ENCODE results near the gene ATP6V1F.
A peak's percentile ranks its signal among the peaks of the same experiment; 100 is the strongest.

The ATP6V1F gene

DNA sequence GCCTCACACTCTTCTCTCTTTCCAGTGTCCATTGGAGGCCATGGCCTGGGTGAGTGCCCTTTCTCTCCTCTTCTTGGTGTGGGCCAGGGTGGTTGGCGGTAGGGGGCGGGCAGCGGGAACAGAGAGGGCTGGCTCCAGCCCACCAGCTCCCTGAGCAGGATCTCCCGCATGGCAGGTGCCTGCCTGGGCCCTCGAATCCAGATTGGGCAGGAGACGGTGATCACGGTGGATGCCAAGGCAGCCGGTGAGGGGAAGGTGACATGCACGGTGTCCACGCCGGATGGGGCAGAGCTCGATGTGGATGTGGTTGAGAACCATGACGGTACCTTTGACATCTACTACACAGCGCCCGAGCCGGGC lies 13.5 kb upstream of the ATP6V1F start:
- Mint-ChIP-seq H3K9me3 (no peaks in the 10 kb centered on the region), H3K4me3 (no peak overlapping the region), H3K4me1 (ENCODE audit: low read depth) (no peaks in the 10 kb centered on the region), H3K27me3 (peaks cover 10% of the 10 kb centered on the region), H3K36me3 (ENCODE audit: low read depth) (no peaks in the 10 kb centered on the region), H3K27ac (no peak overlapping the region)
- intact Hi-C loops (cut with micrococcal nuclease) = no loop called here

DNA sequence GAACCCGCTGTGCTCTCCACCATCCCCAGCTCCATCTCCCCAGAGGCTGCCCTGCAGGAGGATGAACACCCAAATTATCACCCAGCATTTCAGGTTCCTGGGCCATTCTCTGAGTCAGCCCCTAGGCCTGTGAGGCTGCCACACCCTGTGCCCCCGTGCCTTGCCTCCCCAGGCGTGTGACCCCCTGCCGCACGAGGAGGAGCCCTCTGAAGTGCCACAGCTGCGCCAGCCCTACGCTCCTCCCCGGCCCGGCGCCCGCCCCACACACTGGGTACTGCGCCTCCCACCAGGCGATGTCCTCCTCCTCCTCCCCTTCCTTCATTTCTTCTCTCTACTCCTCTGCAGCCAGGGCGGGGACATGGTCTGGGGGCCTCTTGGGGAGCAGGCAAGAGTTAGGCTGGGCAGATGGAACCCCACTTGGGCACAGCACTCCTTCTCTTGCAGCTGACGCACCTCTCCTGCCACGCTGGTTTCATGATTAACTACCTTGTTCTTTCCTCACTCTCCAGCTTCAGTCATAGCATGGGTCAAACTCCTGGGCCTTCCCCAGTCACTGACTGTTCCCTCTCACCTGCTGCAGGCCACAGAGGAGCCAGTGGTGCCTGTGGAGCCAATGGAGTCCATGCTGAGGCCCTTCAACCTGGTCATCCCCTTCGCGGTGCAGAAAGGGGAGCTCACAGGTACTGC lies 12.7 kb upstream of the ATP6V1F start:
- Mint-ChIP-seq H3K27me3 (peaks cover 12% of the 10 kb centered on the region), H3K9me3 (no peaks in the 10 kb centered on the region), H3K4me3 (no peak overlapping the region), H3K27ac (no peak overlapping the region), H3K4me1 (ENCODE audit: low read depth) (no peaks in the 10 kb centered on the region), H3K36me3 (ENCODE audit: low read depth) (no peaks in the 10 kb centered on the region)
- intact Hi-C loops (cut with micrococcal nuclease) = no loop called here

DNA sequence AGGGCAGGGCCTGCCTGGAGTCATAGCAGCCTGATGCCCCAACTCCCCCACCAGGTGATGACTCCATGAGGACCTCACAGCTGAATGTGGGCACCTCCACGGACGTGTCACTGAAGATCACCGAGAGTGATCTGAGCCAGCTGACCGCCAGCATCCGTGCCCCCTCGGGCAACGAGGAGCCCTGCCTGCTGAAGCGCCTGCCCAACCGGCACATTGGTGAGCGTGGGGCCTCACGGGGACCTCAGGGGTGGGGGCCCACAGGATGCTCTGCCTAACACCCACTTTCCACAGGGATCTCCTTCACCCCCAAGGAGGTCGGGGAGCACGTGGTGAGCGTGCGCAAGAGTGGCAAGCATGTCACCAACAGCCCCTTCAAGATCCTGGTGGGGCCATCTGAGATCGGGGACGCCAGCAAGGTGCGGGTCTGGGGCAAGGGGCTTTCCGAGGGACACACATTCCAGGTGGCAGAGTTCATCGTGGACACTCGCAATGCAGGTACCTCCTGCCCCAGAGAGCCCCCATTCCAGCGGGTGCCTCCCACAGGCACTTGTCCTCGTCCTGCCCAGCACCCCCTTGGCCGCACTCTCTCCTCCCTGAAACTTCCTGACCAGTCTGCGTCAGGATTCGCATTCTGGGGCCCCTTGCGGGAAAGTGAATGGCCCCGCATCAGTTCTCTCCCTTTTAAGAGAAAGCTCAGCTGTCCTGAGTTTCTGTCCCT lies 10.0 kb upstream of the ATP6V1F start:
- intact Hi-C loops (cut with micrococcal nuclease) = no loop called here
- H3K9me3 Mint-ChIP-seq = no peaks in the 10 kb centered on the region
- H3K27ac Mint-ChIP-seq = no peak overlapping the region
- no peaks in the 10 kb centered on the region for H3K4me1 Mint-ChIP-seq (ENCODE audit: low read depth)
- no peak overlapping the region for H3K4me3 Mint-ChIP-seq
- H3K27me3 Mint-ChIP-seq = peaks cover 19% of the 10 kb centered on the region
- no peaks in the 10 kb centered on the region for H3K36me3 Mint-ChIP-seq (ENCODE audit: low read depth)

GRCh38 chr7:128853799-128854198 lies 8.9 kb upstream of the ATP6V1F start:
- H3K9me3 Mint-ChIP-seq = no peaks in the 10 kb centered on the region
- H3K36me3 Mint-ChIP-seq (ENCODE audit: low read depth) = no peaks in the 10 kb centered on the region
- peaks cover 19% of the 10 kb centered on the region for H3K27me3 Mint-ChIP-seq
- no peak overlapping the region for H3K27ac Mint-ChIP-seq
- intact Hi-C loops (cut with micrococcal nuclease) = no loop called here
- no peaks in the 10 kb centered on the region for H3K4me1 Mint-ChIP-seq (ENCODE audit: low read depth)
- H3K4me3 Mint-ChIP-seq = no peak overlapping the region

DNA sequence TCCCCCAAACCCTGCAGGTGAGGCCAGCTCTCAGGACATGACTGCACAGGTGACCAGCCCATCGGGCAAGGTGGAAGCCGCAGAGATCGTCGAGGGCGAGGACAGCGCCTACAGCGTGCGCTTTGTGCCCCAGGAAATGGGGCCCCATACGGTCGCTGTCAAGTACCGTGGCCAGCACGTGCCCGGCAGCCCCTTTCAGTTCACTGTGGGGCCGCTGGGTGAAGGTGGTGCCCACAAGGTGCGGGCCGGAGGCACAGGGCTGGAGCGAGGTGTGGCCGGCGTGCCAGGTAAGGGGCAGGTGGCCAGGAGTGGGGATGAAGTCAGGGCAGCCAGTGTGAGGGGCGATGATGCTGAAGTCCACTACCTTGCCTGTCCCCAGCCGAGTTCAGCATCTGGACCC lies 8.3 kb upstream of the ATP6V1F start:
- Mint-ChIP-seq H3K27me3 (peaks cover 17% of the 10 kb centered on the region), H3K36me3 (ENCODE audit: low read depth) (no peaks in the 10 kb centered on the region), H3K4me3 (no peak overlapping the region), H3K9me3 (no peaks in the 10 kb centered on the region), H3K27ac (no peak overlapping the region), H3K4me1 (ENCODE audit: low read depth) (peaks cover under 1% of the 10 kb centered on the region)
- intact Hi-C loops (cut with micrococcal nuclease) = no loop called here

DNA sequence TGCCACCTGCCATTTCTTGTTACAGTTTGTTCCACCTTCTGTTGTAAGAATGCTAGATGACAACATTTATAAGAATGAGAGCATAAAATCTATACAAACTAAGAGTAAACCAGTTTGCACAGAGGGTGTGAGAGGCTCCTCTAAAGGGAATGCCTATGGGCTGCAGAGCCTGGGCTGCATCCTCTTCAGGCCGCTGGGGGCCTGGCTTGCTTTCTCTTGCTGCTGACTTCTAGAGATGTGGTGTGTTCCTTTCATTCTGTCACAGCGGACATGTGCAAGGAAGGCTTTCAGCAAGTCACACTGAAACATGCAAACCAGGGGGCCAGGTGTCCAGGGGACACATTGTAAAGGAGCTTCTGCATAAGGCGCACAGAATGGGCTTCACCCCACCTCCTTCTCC lies 7.1 kb upstream of the ATP6V1F start:
- no peaks in the 10 kb centered on the region for H3K9me3 Mint-ChIP-seq

GRCh38 chr7:128856001-128856718 lies 6.5 kb upstream of the ATP6V1F start:
- Mint-ChIP-seq H3K4me3 (no peak overlapping the region), H3K36me3 (ENCODE audit: low read depth) (no peaks in the 10 kb centered on the region), H3K4me1 (ENCODE audit: low read depth) (peaks cover 8% of the 10 kb centered on the region), H3K27ac (no peak overlapping the region), H3K27me3 (peaks cover 17% of the 10 kb centered on the region), H3K9me3 (no peaks in the 10 kb centered on the region)
- intact Hi-C loops (cut with micrococcal nuclease) = no loop called here

More for the DNA sequence above, 7.1 kb upstream of the ATP6V1F start:
- H3K36me3 Mint-ChIP-seq (ENCODE audit: low read depth) = no peaks in the 10 kb centered on the region
- intact Hi-C loops (cut with micrococcal nuclease) = no loop called here
- peaks cover 17% of the 10 kb centered on the region for H3K27me3 Mint-ChIP-seq
- no peak overlapping the region for H3K27ac Mint-ChIP-seq
- no peak overlapping the region for H3K4me3 Mint-ChIP-seq
- peaks cover 8% of the 10 kb centered on the region for H3K4me1 Mint-ChIP-seq (ENCODE audit: low read depth)

- H3K9me3 Mint-ChIP-seq = no peaks in the 10 kb centered on the region
- peaks cover 8% of the 10 kb centered on the region for H3K36me3 Mint-ChIP-seq (ENCODE audit: low read depth)
- H3K4me3 Mint-ChIP-seq = no peak overlapping the region
- intact Hi-C loops (cut with micrococcal nuclease) = no loop called here
- H3K27me3 Mint-ChIP-seq = peaks cover 14% of the 10 kb centered on the region
- peaks cover 18% of the 10 kb centered on the region for H3K4me1 Mint-ChIP-seq (ENCODE audit: low read depth)
- no peak overlapping the region for H3K27ac Mint-ChIP-seq
These were observed 4.0 kb upstream of the ATP6V1F start for GRCh38 chr7:128858380-128859231.

DNA sequence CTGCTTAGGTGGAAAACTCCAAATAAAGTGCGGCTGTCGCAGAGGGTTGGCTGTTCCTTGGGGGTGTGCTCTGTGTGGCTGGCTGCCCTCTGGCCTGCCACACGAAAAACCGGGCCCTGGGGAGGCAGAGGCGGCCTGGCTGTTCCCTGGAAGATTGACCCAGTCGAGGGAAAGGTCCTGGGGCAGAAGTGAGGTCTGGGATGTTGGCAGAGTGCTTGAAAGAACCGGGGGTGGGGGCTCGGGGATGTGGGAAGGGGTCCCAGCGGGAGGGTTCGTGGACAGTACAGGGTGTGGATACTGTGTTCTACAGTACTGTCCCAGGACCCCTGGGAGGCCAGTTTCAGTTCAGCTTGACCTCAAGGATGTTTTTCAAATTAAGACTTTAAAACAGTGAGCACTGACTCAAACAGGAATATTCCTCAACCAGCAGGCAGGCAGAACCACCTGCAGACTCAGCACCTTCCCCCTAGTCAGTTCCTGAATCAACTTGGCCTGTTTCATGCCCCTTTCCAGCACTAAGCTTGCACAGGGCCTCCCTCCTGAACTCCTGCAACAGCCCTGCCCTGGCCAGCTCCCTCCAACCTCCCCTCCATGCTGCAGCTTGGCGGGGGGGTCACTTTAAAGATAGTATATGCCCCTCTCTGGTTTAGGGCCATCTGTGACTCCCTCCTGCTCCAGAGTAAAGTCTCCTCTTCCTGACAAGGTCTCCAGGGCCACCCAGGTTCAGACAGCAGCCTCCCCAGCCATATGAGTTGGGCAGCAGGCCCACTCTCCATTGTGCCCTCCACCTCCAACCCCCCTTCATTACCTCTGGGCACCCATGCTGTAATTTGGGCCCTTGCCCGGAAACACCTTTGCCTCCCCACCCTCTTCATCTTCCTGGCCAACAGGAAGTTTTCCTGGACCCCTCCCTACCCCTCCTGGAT lies 3.2 kb upstream of the ATP6V1F start:
- no peak overlapping the region for H3K4me3 Mint-ChIP-seq
- no peaks in the 10 kb centered on the region for H3K9me3 Mint-ChIP-seq
- peaks cover 10% of the 10 kb centered on the region for H3K27me3 Mint-ChIP-seq
- intact Hi-C loops (cut with micrococcal nuclease) = loop anchor here (10.0 kb wide), 1 partner anchor 65 kb away; the partner anchor contains the start of gene CCDC136
- H3K4me1 Mint-ChIP-seq (ENCODE audit: low read depth) = peaks cover 21% of the 10 kb centered on the region
- H3K27ac Mint-ChIP-seq = peak overlapping the region; percentile 4
- H3K36me3 Mint-ChIP-seq (ENCODE audit: low read depth) = peaks cover 8% of the 10 kb centered on the region

DNA sequence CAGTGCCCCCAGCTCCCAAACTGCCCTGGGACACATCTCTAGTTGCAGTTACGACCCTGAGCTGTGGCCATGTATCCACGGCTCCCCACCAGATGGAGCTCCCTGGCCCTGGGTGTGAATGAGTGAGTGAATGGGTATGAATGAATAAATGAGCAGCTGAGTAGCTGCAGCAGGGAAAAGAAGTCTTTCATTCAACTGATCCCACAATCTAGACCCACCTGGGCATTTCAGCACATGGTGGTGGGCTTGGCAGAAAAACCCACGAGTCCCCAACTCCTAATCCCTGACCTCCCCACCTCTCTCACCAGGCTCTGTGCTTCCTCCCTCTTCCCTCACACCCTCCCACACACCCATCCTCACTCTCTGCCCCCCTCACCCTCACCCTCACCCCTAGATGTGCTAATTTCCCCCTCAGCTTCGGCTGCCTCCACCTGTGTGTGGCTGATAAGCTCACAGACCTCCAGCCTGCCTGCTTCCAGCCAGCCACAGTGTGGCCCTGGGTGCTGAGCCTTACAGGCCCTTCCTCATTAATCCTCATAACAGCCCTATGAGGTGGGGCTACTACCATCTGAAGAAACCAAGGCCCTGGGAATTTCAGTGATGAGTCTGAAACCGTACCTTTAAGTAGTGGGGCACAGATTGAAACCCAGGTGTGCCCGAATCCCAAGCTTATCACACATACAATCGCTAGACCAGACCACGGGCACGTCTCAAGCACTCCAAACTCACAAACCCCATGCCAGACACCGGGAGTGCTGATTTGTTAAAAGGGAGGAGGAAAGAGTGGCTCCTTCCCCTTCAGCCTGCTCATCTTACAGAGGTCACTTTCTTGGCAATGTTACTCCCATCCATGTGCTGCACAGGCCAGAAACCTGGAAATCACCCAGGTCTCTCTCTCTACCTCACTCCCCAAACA lies 2.2 kb upstream of the ATP6V1F start:
- Mint-ChIP-seq H3K27ac (peak overlapping the region; percentile 14), H3K27me3 (peaks cover 5% of the 10 kb centered on the region), H3K9me3 (no peaks in the 10 kb centered on the region), H3K36me3 (ENCODE audit: low read depth) (peaks cover 18% of the 10 kb centered on the region), H3K4me1 (ENCODE audit: low read depth) (peaks cover 30% of the 10 kb centered on the region), H3K4me3 (no peak overlapping the region)
- intact Hi-C loops (cut with micrococcal nuclease) = loop anchor here (10.0 kb wide), 1 partner anchor 66 kb away; the partner anchor contains the start of gene CCDC136

DNA sequence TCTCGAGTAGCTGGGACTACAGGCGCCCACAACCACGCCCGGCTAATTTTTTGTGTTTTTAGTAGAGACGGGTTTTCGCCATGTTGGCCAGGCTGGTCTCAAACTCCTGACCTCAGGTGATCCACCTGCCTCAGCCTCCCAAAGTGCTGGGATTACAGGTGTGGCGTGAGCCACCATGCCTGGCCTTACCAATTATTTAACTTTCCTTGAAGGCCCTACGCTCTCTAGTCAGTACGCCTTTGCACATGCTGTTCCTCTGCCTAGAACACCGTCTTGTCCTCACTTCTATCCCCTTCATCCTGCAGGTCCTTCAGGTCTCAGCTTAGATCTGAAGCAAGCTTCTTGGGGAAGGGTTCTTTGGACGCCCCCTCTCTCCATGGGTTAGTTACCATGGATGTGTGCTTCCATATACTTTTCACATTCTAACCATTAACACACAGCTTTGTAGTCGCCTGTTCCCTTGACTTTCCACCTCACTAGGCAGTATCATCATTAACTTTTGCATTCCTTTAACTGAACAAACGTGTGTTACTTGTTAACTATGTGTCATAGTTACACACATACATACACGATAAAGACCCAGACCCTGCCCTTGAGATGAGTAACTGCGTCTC lies 592 bp upstream of the ATP6V1F start:
- intact Hi-C loops (cut with micrococcal nuclease) = loop anchor here (10.0 kb wide), 1 partner anchor 67 kb away; the partner anchor contains the start of gene CCDC136
- peaks cover 4% of the 10 kb centered on the region for H3K27me3 Mint-ChIP-seq
- peaks cover 34% of the 10 kb centered on the region for H3K36me3 Mint-ChIP-seq (ENCODE audit: low read depth)
- H3K9me3 Mint-ChIP-seq = no peaks in the 10 kb centered on the region
- H3K27ac Mint-ChIP-seq = peak overlapping the region; percentile 94
- H3K4me3 Mint-ChIP-seq = peak overlapping the region; percentile 90
- H3K4me1 Mint-ChIP-seq (ENCODE audit: low read depth) = peaks cover 46% of the 10 kb centered on the region

Data from dendritic cell treated with granulocyte-macrophage colony-stimulating factor and Interleukin-4, amounts not matched to agents 40 ng/mL and 50 ng/mL, for 4 days (primary cell).